Brain pericyte (primary cell): ENCODE results near the gene ACADVL.

Experiments
- DNase-seq: peaks from one replicate; pipeline ENCODE4 v3.0.0-alpha.2; 2012; ENCODE audit warnings: low read depth, low spot score

ACADVL gene

GRCh38 chr17:7191571-7192270 lies 28.0 kb upstream of the ACADVL start:
- no peak for DNase-seq

GRCh38 chr17:7192271-7192937 lies 27.3 kb upstream of the ACADVL start:
- no peak for DNase-seq

GRCh38 chr17:7195971-7196370 lies 23.8 kb upstream of the ACADVL start:
- no peak for DNase-seq

GRCh38 chr17:7196651-7197401 lies 22.9 kb upstream of the ACADVL start:
- no peak for DNase-seq

- DNase-seq: no peak
These were observed 16.3 kb upstream of the ACADVL start for GRCh38 chr17:7203391-7203790.

- no peak for DNase-seq
These were observed 15.4 kb upstream of the ACADVL start for GRCh38 chr17:7204336-7204735.

GRCh38 chr17:7204828-7205461 lies 14.8 kb upstream of the ACADVL start:
- DNase-seq: peak; percentile 80

- no peak for DNase-seq
These were observed 14.2 kb upstream of the ACADVL start for GRCh38 chr17:7205561-7205960.

- DNase-seq: no peak
These were observed 12.4 kb upstream of the ACADVL start for GRCh38 chr17:7207120-7208001.

GRCh38 chr17:7208027-7208571 lies 11.6 kb upstream of the ACADVL start:
- DNase-seq: no peak

- no peak for DNase-seq
These were observed 10.8 kb upstream of the ACADVL start for GRCh38 chr17:7208754-7209460.

- DNase-seq: no peak
These were observed 8.1 kb upstream of the ACADVL start for GRCh38 chr17:7211491-7212273.

GRCh38 chr17:7213895-7214299 lies 5.8 kb upstream of the ACADVL start:
- DNase-seq: peak; percentile 52

- DNase-seq: peak; percentile 92
These were observed 5.2 kb upstream of the ACADVL start for GRCh38 chr17:7214300-7215135.

GRCh38 chr17:7215136-7215638 lies 4.6 kb upstream of the ACADVL start:
- DNase-seq: no peak

GRCh38 chr17:7215652-7216180 lies 4.0 kb upstream of the ACADVL start:
- DNase-seq: no peak

- no peak for DNase-seq
These were observed 3.3 kb upstream of the ACADVL start for GRCh38 chr17:7216242-7217112.
